ENCODE data around the gene TAF8. TPM values are rescaled to one million over a fixed set of nuclear protein-coding genes. Genes with fewer than 3 reads are reported as not detected.

Gene TAF8
- total RNA-seq, 2 experiments from 2014 or later = 52.3 to 53.1 TPM

GRCh38 chr6:42051268-42051653, 937 bp downstream of the TAF8 start:
- Mint-ChIP-seq H3K4me3 (peak overlapping the region; percentile 88), H3K4me1 (peaks cover 57% of the 10 kb centered on the region), H3K36me3 (ENCODE audit: low read depth) (peaks cover 39% of the 10 kb centered on the region), H3K27me3 (no peaks in the 10 kb centered on the region), H3K27ac (peak overlapping the region; percentile 96), H3K9me3 (ENCODE audit: low read depth) (no peaks in the 10 kb centered on the region)
- CTCF ChIA-PET = interaction anchor here (0.7 to 14.9 kb wide), 20 partner anchors 10 to 275 kb away, joined by 3 to 355 read pairs (median 5); partner anchors contain the start of genes BYSL, CCND3, MED20 and TOMM6
- ATAC-seq = no peak
- peak; percentile 42 for DNase-seq
- intact Hi-C loops (cut with DNase I, micrococcal nuclease) = no loop called here
- POLR2A ChIA-PET = interaction anchor here (1.0 to 2.1 kb wide), 4 partner anchors 10 to 339 kb away, joined by 3 to 9 read pairs (median 5); partner anchors contain the start of genes BYSL, MED20 and TOMM6

GRCh38 chr6:42053601-42054000, 3.3 kb downstream of the TAF8 start:
- ChIA-PET POLR2A (no interaction called here), CTCF (interaction anchor here (0.6 to 2.3 kb wide), 2 partner anchors 10 to 133 kb away, joined by 3 to 8 read pairs; partner anchors contain the start of gene MED20)
- Mint-ChIP-seq H3K4me1 (peaks cover 41% of the 10 kb centered on the region), H3K9me3 (ENCODE audit: low read depth) (no peaks in the 10 kb centered on the region), H3K4me3 (no peak overlapping the region), H3K27ac (no peak overlapping the region), H3K27me3 (no peaks in the 10 kb centered on the region), H3K36me3 (ENCODE audit: low read depth) (peaks cover 53% of the 10 kb centered on the region)
- DNase-seq = no peak
- intact Hi-C loops (cut with DNase I, micrococcal nuclease) = no loop called here
- no peak for ATAC-seq

DNA sequence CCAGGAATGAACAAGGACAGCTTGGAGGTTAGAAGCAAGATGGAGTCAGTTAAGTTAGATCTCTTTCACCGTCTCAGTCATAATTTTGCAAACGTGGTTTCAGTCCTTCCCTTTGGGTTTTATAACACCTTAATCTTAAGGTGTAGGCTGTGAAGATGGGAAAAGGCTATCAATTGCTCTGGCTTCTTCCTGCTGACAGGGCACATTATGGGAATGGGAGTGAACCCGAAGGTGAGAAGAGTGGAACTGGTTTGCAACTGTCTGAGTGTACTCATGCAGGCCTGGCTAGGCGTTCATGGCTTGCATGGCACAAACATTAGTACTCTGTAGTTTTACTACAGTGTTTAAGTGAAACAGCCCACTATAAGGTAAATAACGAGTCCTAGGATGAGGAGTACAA, 9.4 kb downstream of the TAF8 start:
- Mint-ChIP-seq H3K27ac (no peak overlapping the region), H3K36me3 (ENCODE audit: low read depth) (peaks cover 57% of the 10 kb centered on the region), H3K27me3 (no peaks in the 10 kb centered on the region), H3K4me1 (peaks cover 3% of the 10 kb centered on the region), H3K4me3 (no peak overlapping the region), H3K9me3 (ENCODE audit: low read depth) (no peaks in the 10 kb centered on the region)
- DNase-seq (no peak), ATAC-seq (no peak)
- ChIA-PET CTCF (interaction anchor here (0.7 to 0.8 kb wide), 4 partner anchors 11 to 376 kb away, joined by 3 to 5 read pairs (median 4); no protein-coding TSS in a partner anchor), POLR2A (interaction anchor here (0.6 kb wide), 2 partner anchors 142 to 178 kb away, joined by 5 to 6 read pairs; no protein-coding TSS in a partner anchor)
- intact Hi-C loops (cut with DNase I, micrococcal nuclease) = no loop called here

- DNase-seq (no peak), ATAC-seq (no peak)
- Mint-ChIP-seq H3K27ac (no peak overlapping the region), H3K4me1 (no peaks in the 10 kb centered on the region), H3K9me3 (ENCODE audit: low read depth) (no peaks in the 10 kb centered on the region), H3K4me3 (no peak overlapping the region), H3K36me3 (ENCODE audit: low read depth) (peaks cover 13% of the 10 kb centered on the region), H3K27me3 (no peaks in the 10 kb centered on the region)
- intact Hi-C loops (cut with DNase I, micrococcal nuclease) = no loop called here
- ChIA-PET CTCF (interaction anchor here (1.0 to 1.9 kb wide), 3 partner anchors 38 to 145 kb away, joined by 3 to 8 read pairs (median 3); partner anchors contain the start of genes BYSL and MED20), POLR2A (no interaction called here)
These were observed 15.9 kb downstream of the TAF8 start for GRCh38 chr6:42066156-42066675.

DNA sequence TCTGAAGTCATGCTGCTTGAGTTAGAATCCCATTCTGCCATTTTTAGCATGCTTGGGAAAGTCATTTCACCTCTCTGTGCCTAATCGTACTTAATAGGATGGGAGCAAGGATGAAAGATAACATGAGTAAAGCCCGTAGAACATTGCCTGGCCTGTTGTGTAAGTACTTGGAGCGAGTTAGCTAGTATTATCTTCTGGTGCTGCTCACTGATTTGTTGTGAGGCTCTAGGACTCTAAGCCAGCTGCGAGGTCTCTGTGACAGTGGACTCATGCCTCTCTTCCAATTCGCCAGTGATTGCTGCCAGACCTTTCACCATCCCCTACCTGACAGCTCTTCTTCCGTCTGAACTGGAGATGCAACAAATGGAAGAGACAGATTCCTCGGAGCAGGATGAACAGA, 17.8 kb downstream of the TAF8 start:
- no peaks in the 10 kb centered on the region for H3K4me1 Mint-ChIP-seq
- no peak overlapping the region for H3K4me3 Mint-ChIP-seq
- DNase-seq (no peak), ATAC-seq (no peak)
- no peaks in the 10 kb centered on the region for H3K9me3 Mint-ChIP-seq (ENCODE audit: low read depth)
- H3K27me3 Mint-ChIP-seq = no peaks in the 10 kb centered on the region
- intact Hi-C loops (cut with DNase I, micrococcal nuclease) = no loop called here
- POLR2A ChIA-PET = no interaction called here
- no peak overlapping the region for H3K27ac Mint-ChIP-seq
- CTCF ChIA-PET = interaction anchor here (0.5 to 0.6 kb wide), 2 partner anchors 100 to 162 kb away, joined by 3 to 4 read pairs; no protein-coding TSS in a partner anchor
- H3K36me3 Mint-ChIP-seq (ENCODE audit: low read depth) = peaks cover 19% of the 10 kb centered on the region

GRCh38 chr6:42068872-42069522, 18.7 kb downstream of the TAF8 start:
- no peak overlapping the region for H3K4me3 Mint-ChIP-seq

DNA sequence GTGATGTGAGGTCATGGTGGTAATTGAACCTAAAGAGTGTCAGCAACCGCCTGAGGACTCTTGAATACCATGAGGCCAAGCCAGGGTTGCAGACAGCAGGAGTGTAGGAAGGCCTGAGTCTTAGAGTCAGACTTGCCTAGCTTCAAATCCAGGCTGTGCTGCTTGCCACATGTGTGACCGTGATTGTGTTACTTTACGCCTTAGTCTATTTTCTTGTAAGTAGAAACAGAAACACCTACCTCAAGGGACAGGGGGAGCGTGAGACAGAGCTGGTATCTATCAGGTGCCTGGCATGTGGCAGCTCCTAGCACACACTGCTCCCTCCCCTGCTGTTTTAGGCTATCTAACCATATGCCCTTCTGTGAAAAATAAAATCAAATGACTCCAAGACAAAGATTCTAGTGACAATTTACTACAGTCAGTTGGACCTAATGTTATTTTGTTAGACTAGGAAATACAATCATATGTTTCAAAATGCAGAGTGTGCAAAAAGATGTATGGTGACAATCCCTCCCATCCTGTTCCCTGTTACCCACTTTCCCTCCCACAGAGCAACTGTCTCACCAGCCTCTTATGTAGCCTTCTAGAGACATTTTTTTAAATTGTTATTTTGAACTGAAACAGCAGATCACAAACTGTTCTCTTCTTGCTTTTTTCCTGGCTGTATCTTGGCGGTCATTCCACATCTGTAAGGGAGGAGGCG, 21.7 kb downstream of the TAF8 start:
- Mint-ChIP-seq H3K27ac (peak overlapping the region; percentile 47), H3K36me3 (ENCODE audit: low read depth) (peaks cover 27% of the 10 kb centered on the region), H3K4me1 (peaks cover 3% of the 10 kb centered on the region), H3K27me3 (no peaks in the 10 kb centered on the region), H3K4me3 (no peak overlapping the region), H3K9me3 (ENCODE audit: low read depth) (no peaks in the 10 kb centered on the region)
- DNase-seq (no peak), ATAC-seq (no peak)
- ChIA-PET CTCF (interaction anchor here (1.1 to 3.5 kb wide), 4 partner anchors 9 to 488 kb away, joined by 3 to 15 read pairs (median 7); no protein-coding TSS in a partner anchor), POLR2A (interaction anchor here (0.7 kb wide), 1 partner anchor 91 kb away, joined by 3 read pairs; no protein-coding TSS in a partner anchor)
- intact Hi-C loops (cut with DNase I, micrococcal nuclease) = no loop called here

More at GRCh38 chr6:42068872-42069522, 18.7 kb downstream of the TAF8 start:
- POLR2A ChIA-PET = no interaction called here
- intact Hi-C loops (cut with DNase I, micrococcal nuclease) = no loop called here
- Mint-ChIP-seq H3K27ac (no peak overlapping the region), H3K27me3 (no peaks in the 10 kb centered on the region), H3K36me3 (ENCODE audit: low read depth) (peaks cover 20% of the 10 kb centered on the region), H3K9me3 (ENCODE audit: low read depth) (no peaks in the 10 kb centered on the region), H3K4me1 (peaks cover 3% of the 10 kb centered on the region)
- no peak for DNase-seq
- CTCF ChIA-PET = interaction anchor here (0.6 kb wide), 1 partner anchor 99 kb away, joined by 3 read pairs; no protein-coding TSS in a partner anchor
- ATAC-seq = no peak

- Mint-ChIP-seq H3K4me1 (peaks cover 3% of the 10 kb centered on the region), H3K27me3 (no peaks in the 10 kb centered on the region), H3K36me3 (ENCODE audit: low read depth) (peaks cover 34% of the 10 kb centered on the region), H3K27ac (peak overlapping the region; percentile 58), H3K9me3 (ENCODE audit: low read depth) (no peaks in the 10 kb centered on the region), H3K4me3 (no peak overlapping the region)
- intact Hi-C loops (cut with DNase I, micrococcal nuclease) = no loop called here
- ATAC-seq (peak; percentile 61), DNase-seq (no peak)
- ChIA-PET POLR2A (no interaction called here), CTCF (interaction anchor here (0.8 to 3.5 kb wide), 8 partner anchors 11 to 487 kb away, joined by 3 to 15 read pairs (median 3); no protein-coding TSS in a partner anchor)
These were observed 23.0 kb downstream of the TAF8 start for GRCh38 chr6:42073287-42073686.

DNA sequence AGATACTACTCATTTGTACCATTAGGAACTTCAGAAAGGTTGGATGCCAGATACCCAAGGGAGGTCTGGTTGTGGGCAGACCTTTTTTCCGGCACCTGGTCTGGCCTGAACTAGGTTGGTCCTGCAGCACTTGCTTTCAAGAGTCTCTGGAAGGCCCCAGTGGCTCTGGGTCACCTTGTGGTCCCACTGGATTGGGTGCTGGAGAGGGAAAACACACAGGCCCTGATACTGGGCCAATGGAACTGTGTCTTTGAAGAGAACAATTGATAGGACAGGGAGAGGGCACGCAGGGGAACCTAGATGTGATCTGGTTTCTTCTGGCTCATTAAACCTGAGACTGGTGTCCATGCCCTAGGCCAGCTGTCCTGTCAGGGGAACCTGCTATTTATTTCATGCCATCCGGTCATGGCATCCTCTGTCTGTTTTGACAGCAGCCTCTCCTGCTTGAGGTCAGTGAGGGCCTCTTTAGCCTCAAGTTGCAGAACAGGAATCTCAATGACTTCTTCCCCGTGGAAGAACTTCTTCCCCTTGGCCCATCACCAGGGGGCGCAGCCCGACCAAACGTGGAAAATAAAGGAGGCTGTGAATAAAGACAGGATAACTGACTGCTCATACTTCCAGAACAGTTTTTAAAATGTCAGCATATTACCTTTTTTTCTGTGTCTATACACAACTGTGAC, 25.0 kb downstream of the TAF8 start:
- DNase-seq = peak; percentile 82
- Mint-ChIP-seq H3K36me3 (ENCODE audit: low read depth) (peaks cover 37% of the 10 kb centered on the region), H3K4me3 (no peak overlapping the region), H3K27me3 (no peaks in the 10 kb centered on the region), H3K27ac (no peak overlapping the region), H3K4me1 (peaks cover 3% of the 10 kb centered on the region), H3K9me3 (ENCODE audit: low read depth) (no peaks in the 10 kb centered on the region)
- POLR2A ChIA-PET = no interaction called here
- CTCF ChIA-PET = interaction anchor here (0.7 to 3.5 kb wide), 8 partner anchors 10 to 472 kb away, joined by 3 to 15 read pairs (median 3); no protein-coding TSS in a partner anchor
- peak; percentile 63 for ATAC-seq
- intact Hi-C loops (cut with DNase I, micrococcal nuclease) = loop anchor here (1.0 to 5.0 kb wide), 4 partner anchors 29 to 142 kb away; partner anchors contain the start of gene MRPS10 (in 1 of the 2)

- intact Hi-C loops (cut with DNase I, micrococcal nuclease) = loop anchor here in 1 of 2 experiments (5.0 kb wide), 1 partner anchor 139 kb away; the partner anchor contains the start of gene MRPS10
- CTCF ChIA-PET = interaction anchor here (1.1 to 1.4 kb wide), 3 partner anchors 21 to 101 kb away, joined by 3 to 5 read pairs (median 3); no protein-coding TSS in a partner anchor
- Mint-ChIP-seq H3K4me1 (peaks cover 2% of the 10 kb centered on the region), H3K27ac (no peak overlapping the region), H3K9me3 (ENCODE audit: low read depth) (no peaks in the 10 kb centered on the region), H3K36me3 (ENCODE audit: low read depth) (peaks cover 28% of the 10 kb centered on the region), H3K4me3 (no peak overlapping the region), H3K27me3 (no peaks in the 10 kb centered on the region)
- POLR2A ChIA-PET = no interaction called here
- ATAC-seq (no peak), DNase-seq (no peak)
These were observed 28.1 kb downstream of the TAF8 start for GRCh38 chr6:42078386-42078785.

All from activated CD4-positive, alpha-beta T cell treated with anti-CD3 and anti-CD28 coated beads for 36 hours (primary cell).